LNCaP clone FGC (cell line): ENCODE measurements around the gene SLC8A3.

Source experiments
- DNase-seq: peaks from one replicate; pipeline ENCODE4 v3.0.0-alpha.2; 2011; ENCODE audit warnings: low read depth
- H3K4me3 ChIP-seq: 2 replicates; pipeline ENCODE4 v1.5.1; 2011; ENCODE audit warnings: mild to moderate bottlenecking, low read depth, low read length, control low read depth
- CTCF ChIP-seq: IDR thresholded peaks from 2 replicates; pipeline ENCODE4 v1.5.1; 2012; ENCODE audit warnings: mild to moderate bottlenecking; ENCODE audit not compliant: control insufficient read depth, insufficient read depth; ENCODE audit errors: extremely low read depth

Gene SLC8A3

GRCh38 chr14:70061108-70061507 is 127.6 kb downstream of the SLC8A3 start:
- no peak for TF ChIP-seq CTCF
- H3K4me3 ChIP-seq, result no peak overlapping the region
- DNase-seq, result no peak

GRCh38 chr14:70059545-70059944 is 129.2 kb downstream of the SLC8A3 start:
- no peak for DNase-seq
- H3K4me3 ChIP-seq, result no peak overlapping the region
- no peak for TF ChIP-seq CTCF

GRCh38 chr14:70057519-70058136 is 131.1 kb downstream of the SLC8A3 start:
- H3K4me3 ChIP-seq, result no peak overlapping the region
- TF ChIP-seq CTCF, result no peak
- DNase-seq, result no peak

GRCh38 chr14:70052990-70053389 is 135.8 kb downstream of the SLC8A3 start:
- DNase-seq, result peak; percentile 13
- H3K4me3 ChIP-seq, result no peak overlapping the region
- no peak for TF ChIP-seq CTCF

GRCh38 chr14:70050136-70050535 is 138.6 kb downstream of the SLC8A3 start:
- no peak overlapping the region for H3K4me3 ChIP-seq
- no peak for TF ChIP-seq CTCF
- no peak for DNase-seq

- no peak for DNase-seq
- no peak overlapping the region for H3K4me3 ChIP-seq
- TF ChIP-seq CTCF, result no peak
Measured at GRCh38 chr14:70049605-70050004, 139.1 kb downstream of the SLC8A3 start.

- no peak for TF ChIP-seq CTCF
- DNase-seq, result no peak
- H3K4me3 ChIP-seq, result no peak overlapping the region
Measured at GRCh38 chr14:70048313-70048654, 140.5 kb downstream of the SLC8A3 start.
